ENCODE data around the gene NXNL2. TPM values are rescaled to one million over a fixed set of nuclear protein-coding genes. Genes with fewer than 3 reads are reported as not detected.

The NXNL2 gene
- total RNA-seq, 2 experiments from 2014 or later, result not detected

- Histone ChIP-seq H3K9me3 (ENCODE audit: low read length) (no peaks in the 10 kb centered on the region), H3K36me3 (ENCODE audit: insufficient read depth, low read length) (no peaks in the 10 kb centered on the region), H3K4me1 (ENCODE audit: insufficient read depth, low read length, poor library complexity, severe bottlenecking) (no peaks in the 10 kb centered on the region), H3K4me3 (ENCODE audit: low read depth, low read length, poor library complexity, severe bottlenecking) (no peak overlapping the region), H2AFZ (ENCODE audit: low read length) (no peak overlapping the region), H4K20me1 (ENCODE audit: insufficient read depth, low read length) (no peaks in the 10 kb centered on the region), H3K9me2 (ENCODE audit: insufficient read depth, low read length) (no peaks in the 10 kb centered on the region), H3K27ac (ENCODE audit: low read depth, low read length, poor library complexity, severe bottlenecking) (no peak overlapping the region), H3K79me2 (ENCODE audit: insufficient read depth, low read depth, low read length) (no peaks in the 10 kb centered on the region), H3K4me2 (ENCODE audit: low read length) (no peak overlapping the region)
- no peak for DNase-seq (ENCODE audit: low spot score)
- CTCF ChIA-PET (ENCODE audit: unreplicated experiment), result no interaction called here
- POLR2A ChIA-PET, result no interaction called here
- no TSS peak for BruUV-seq (replicated peaks)
- TF ChIP-seq EZH2phosphoT487 (IDR thresholded peaks at IDR 0.05; ENCODE audit: borderline replicate concordance, low read depth, low read length) (no peak), CTCF (conservative IDR thresholded peaks at IDR 0.05; ENCODE audit: low read length) (no peak)
- intact Hi-C loops (cut with micrococcal nuclease; ENCODE audit: unreplicated experiment), result no loop called here
Observed at GRCh38 chr9:88494983-88495721, 39.8 kb upstream of the NXNL2 start.

GRCh38 chr9:88497224-88497623 lies 37.8 kb upstream of the NXNL2 start:
- ChIA-PET POLR2A (no interaction called here), CTCF (ENCODE audit: unreplicated experiment) (no interaction called here)

More at GRCh38 chr9:88497224-88497623, 37.8 kb upstream of the NXNL2 start:
- no peak overlapping the region for H3K4me2 ChIP-seq (ENCODE audit: low read length)
- intact Hi-C loops (cut with micrococcal nuclease; ENCODE audit: unreplicated experiment), result no loop called here
- H3K79me2 ChIP-seq (ENCODE audit: insufficient read depth, low read depth, low read length), result no peaks in the 10 kb centered on the region
- no peaks in the 10 kb centered on the region for H3K36me3 ChIP-seq (ENCODE audit: insufficient read depth, low read length)
- DNase-seq (ENCODE audit: low spot score), result no peak
- H3K9me2 ChIP-seq (ENCODE audit: insufficient read depth, low read length), result no peaks in the 10 kb centered on the region
- H3K4me1 ChIP-seq (ENCODE audit: insufficient read depth, low read length, poor library complexity, severe bottlenecking), result no peaks in the 10 kb centered on the region
- H3K9me3 ChIP-seq (ENCODE audit: low read length), result no peaks in the 10 kb centered on the region
- no peaks in the 10 kb centered on the region for H4K20me1 ChIP-seq (ENCODE audit: insufficient read depth, low read length)
- H3K4me3 ChIP-seq (ENCODE audit: low read depth, low read length, poor library complexity, severe bottlenecking), result no peak overlapping the region
- H3K27ac ChIP-seq (ENCODE audit: low read depth, low read length, poor library complexity, severe bottlenecking), result no peak overlapping the region
- no TSS peak for BruUV-seq (replicated peaks)
- H2AFZ ChIP-seq (ENCODE audit: low read length), result no peak overlapping the region
- TF ChIP-seq CTCF (conservative IDR thresholded peaks at IDR 0.05; ENCODE audit: low read length) (no peak), EZH2phosphoT487 (IDR thresholded peaks at IDR 0.05; ENCODE audit: borderline replicate concordance, low read depth, low read length) (no peak)

Measured in OCI-LY7 (cell line).